SU-DHL-6 (cell line): ENCODE data around the gene CTNND2.

ENCODE experiments used
- H2AFZ ChIP-seq: fragments of 200-600 bp; sonication (generic); 2 replicates; pipeline ENCODE4 v1.6.1; 2014; ENCODE audit warnings: low read depth, mild to moderate bottlenecking, moderate library complexity, mixed read lengths, antibody characterized with exemption, low read length; ENCODE audit not compliant: severe bottlenecking
- H3F3A ChIP-seq: fragments of 200-600 bp; shearing (Covaris generic); 2 replicates; pipeline ENCODE4 v1.6.0; 2016; ENCODE audit warnings: antibody characterized with exemption, mild to moderate bottlenecking; ENCODE audit not compliant: insufficient read depth
- H3K27ac ChIP-seq: fragments of 200-600 bp; sonication (generic); 2 replicates; pipeline ENCODE4 v1.5.1; 2016; ENCODE audit warnings: low read depth, mild to moderate bottlenecking, low read length, moderate library complexity, mixed read lengths
- H3K27me3 ChIP-seq: fragments of 200-600 bp; sonication (generic), shearing (Covaris generic); 2 replicates; pipeline ENCODE4 v1.6.0; 2014; ENCODE audit warnings: mild to moderate bottlenecking, low read length
- H3K36me3 ChIP-seq: fragments of 200-600 bp; sonication (generic); 2 replicates; pipeline ENCODE4 v1.6.1; 2014; ENCODE audit warnings: mild to moderate bottlenecking, low read length, mixed read lengths
- H3K4me2 ChIP-seq: fragments of 300-600, 200-600 bp; shearing (Covaris generic), sonication (generic); 2 replicates; pipeline ENCODE4 v1.6.0; 2014; ENCODE audit warnings: low read length, low read depth, mild to moderate bottlenecking; ENCODE audit not compliant: poor library complexity, severe bottlenecking
- H3K4me3 ChIP-seq: fragments of 200-600 bp; sonication (generic); 2 replicates; pipeline ENCODE4 v1.5.1; 2014; ENCODE audit warnings: antibody characterized with exemption, low read length, mild to moderate bottlenecking, mixed read lengths; ENCODE audit not compliant: insufficient read depth, poor library complexity, severe bottlenecking
- H3K79me2 ChIP-seq: fragments of 200-600 bp; sonication (generic); 2 replicates; pipeline ENCODE4 v1.6.1; 2014; ENCODE audit warnings: mild to moderate bottlenecking, low read length, moderate library complexity; ENCODE audit not compliant: insufficient read depth
- H3K9ac ChIP-seq: fragments of 200-600 bp; sonication (generic); 2 replicates; pipeline ENCODE4 v1.7.0; 2014; ENCODE audit warnings: mild to moderate bottlenecking, low read length
- H3K9me2 ChIP-seq: fragments of 200-600 bp; sonication (generic); replicated peaks from 2 replicates; pipeline ENCODE4 v1.6.1; 2014; ENCODE audit warnings: low read length; ENCODE audit not compliant: insufficient read depth
- H3K9me3 ChIP-seq: fragments of 200-600 bp; sonication (generic); 2 replicates; pipeline ENCODE4 v1.6.1; 2014; ENCODE audit warnings: low read length, mixed read lengths; ENCODE audit not compliant: insufficient read depth
- H4K20me1 ChIP-seq: fragments of 200-600 bp; sonication (generic); 2 replicates; pipeline ENCODE4 v1.6.1; 2014; ENCODE audit warnings: low read depth, mild to moderate bottlenecking, antibody characterized with exemption, low read length, moderate library complexity, mixed read lengths
- CTCF ChIP-seq: fragments of 200-600 bp; sonication (generic); IDR thresholded peaks from one replicate; pipeline ENCODE4 v1.5.1; 2017; ENCODE audit warnings: antibody characterized with exemption, mild to moderate bottlenecking, low read length, moderate library complexity; ENCODE audit not compliant: insufficient read depth, poor library complexity, severe bottlenecking
- EZH2phosphoT487 ChIP-seq: fragments of 200-600 bp; sonication (generic), shearing (Covaris generic); conservative IDR thresholded peaks from 2 replicates; pipeline ENCODE4 v1.6.1; 2018; ENCODE audit warnings: mild to moderate bottlenecking, antibody characterized with exemption, low read length, moderate library complexity, mixed read lengths

CTNND2 gene

GRCh38 chr5:11770310-11770709 is 133.9 kb downstream of the CTNND2 start:
- TF ChIP-seq CTCF (no peak), EZH2phosphoT487 (no peak)
- Histone ChIP-seq H3K27me3 (no peaks in the 10 kb centered on the region), H3K4me2 (no peak overlapping the region), H3K9ac (no peak overlapping the region), H3F3A (no peaks in the 10 kb centered on the region), H3K79me2 (no peaks in the 10 kb centered on the region), H3K36me3 (no peaks in the 10 kb centered on the region), H4K20me1 (no peaks in the 10 kb centered on the region), H3K4me3 (no peak overlapping the region), H3K9me2 (no peaks in the 10 kb centered on the region), H2AFZ (no peak overlapping the region), H3K27ac (no peak overlapping the region), H3K9me3 (no peaks in the 10 kb centered on the region)

GRCh38 chr5:11760934-11761603 is 143.2 kb downstream of the CTNND2 start:
- Histone ChIP-seq H3K4me3 (no peak overlapping the region), H3K27me3 (no peaks in the 10 kb centered on the region), H3K9ac (no peak overlapping the region), H3K9me3 (no peaks in the 10 kb centered on the region), H3K27ac (no peak overlapping the region), H2AFZ (no peak overlapping the region), H4K20me1 (no peaks in the 10 kb centered on the region), H3K9me2 (no peaks in the 10 kb centered on the region), H3K4me2 (no peak overlapping the region), H3K36me3 (no peaks in the 10 kb centered on the region), H3K79me2 (no peaks in the 10 kb centered on the region), H3F3A (no peaks in the 10 kb centered on the region)
- TF ChIP-seq CTCF = no peak
- no peak for TF ChIP-seq EZH2phosphoT487

- Histone ChIP-seq H2AFZ (no peak overlapping the region), H4K20me1 (no peaks in the 10 kb centered on the region), H3K27ac (no peak overlapping the region), H3K9me3 (no peaks in the 10 kb centered on the region), H3K36me3 (no peaks in the 10 kb centered on the region), H3K9ac (no peak overlapping the region), H3K79me2 (no peaks in the 10 kb centered on the region), H3K4me2 (no peak overlapping the region), H3F3A (no peaks in the 10 kb centered on the region), H3K27me3 (no peaks in the 10 kb centered on the region), H3K9me2 (no peaks in the 10 kb centered on the region), H3K4me3 (no peak overlapping the region)
- TF ChIP-seq EZH2phosphoT487 (no peak), CTCF (no peak)
Measured at GRCh38 chr5:11758321-11758720, 145.9 kb downstream of the CTNND2 start.
